DMS 273 (cell line): ENCODE data around the gene SNX33.
A peak's percentile ranks its signal among the peaks of the same experiment; 100 is the strongest.

Experiments used
- DNase-seq: peaks from one replicate; lab custom pipeline; 2025; ENCODE audit not compliant: unreplicated experiment; lab: John Stamatoyannopoulos, UW

The SNX33 gene

GRCh38 chr15:75641179-75641503, 6.6 kb upstream of the SNX33 start:
- DNase-seq, result no peak

- no peak for DNase-seq
Observed at GRCh38 chr15:75641603-75642002, 6.1 kb upstream of the SNX33 start.

- no peak for DNase-seq
Observed at GRCh38 chr15:75644376-75644775, 3.3 kb upstream of the SNX33 start.

GRCh38 chr15:75646112-75646943, 1.4 kb upstream of the SNX33 start:
- DNase-seq, result no peak

GRCh38 chr15:75646944-75647364, 758 bp upstream of the SNX33 start:
- no peak for DNase-seq

- peak; percentile 54 for DNase-seq
Observed at GRCh38 chr15:75648156-75649000, 666 bp downstream of the SNX33 start.

GRCh38 chr15:75649045-75649761, 1.5 kb downstream of the SNX33 start:
- no peak for DNase-seq

GRCh38 chr15:75649848-75650247, 2.1 kb downstream of the SNX33 start:
- no peak for DNase-seq

GRCh38 chr15:75650908-75651809, 3.4 kb downstream of the SNX33 start:
- peak; percentile 41 for DNase-seq

GRCh38 chr15:75651810-75652543, 4.3 kb downstream of the SNX33 start:
- DNase-seq, result no peak

- DNase-seq, result no peak
Observed at GRCh38 chr15:75653347-75653913, 5.7 kb downstream of the SNX33 start.

- no peak for DNase-seq
Observed at GRCh38 chr15:75654201-75654907, 6.6 kb downstream of the SNX33 start.

GRCh38 chr15:75655931-75656330, 8.2 kb downstream of the SNX33 start:
- peak; percentile 49 for DNase-seq

GRCh38 chr15:75656331-75656730, 8.6 kb downstream of the SNX33 start:
- DNase-seq, result no peak

GRCh38 chr15:75656813-75657212, 9.1 kb downstream of the SNX33 start:
- no peak for DNase-seq

- DNase-seq, result no peak
Observed at GRCh38 chr15:75659141-75659771, 11.5 kb downstream of the SNX33 start.

GRCh38 chr15:75659928-75660645, 12.4 kb downstream of the SNX33 start:
- peak; percentile 87 for DNase-seq
